ENCODE measurements around the gene TNPO3.

Gene TNPO3

GRCh38 chr7:128962899-128963298, 92.0 kb downstream of the TNPO3 start:
- TF ChIP-seq CTCF (IDR thresholded peaks at IDR 0.05) = no peak

- no peak for TF ChIP-seq CTCF (IDR thresholded peaks at IDR 0.05)
Observed at GRCh38 chr7:128961030-128961659, 93.8 kb downstream of the TNPO3 start.

GRCh38 chr7:128959296-128959695, 95.6 kb downstream of the TNPO3 start:
- TF ChIP-seq CTCF (IDR thresholded peaks at IDR 0.05) = no peak

- no peak for TF ChIP-seq CTCF (IDR thresholded peaks at IDR 0.05)
Observed at GRCh38 chr7:128955981-128956380, 98.9 kb downstream of the TNPO3 start.

GRCh38 chr7:128954830-128955802, 99.8 kb downstream of the TNPO3 start:
- no peak for TF ChIP-seq CTCF (IDR thresholded peaks at IDR 0.05)

- no peak for TF ChIP-seq CTCF (IDR thresholded peaks at IDR 0.05)
Observed at GRCh38 chr7:128954150-128954549, 100.8 kb downstream of the TNPO3 start.

GRCh38 chr7:128951296-128951695, 103.6 kb downstream of the TNPO3 start:
- no peak for TF ChIP-seq CTCF (IDR thresholded peaks at IDR 0.05)

Measured in LNCAP (cell line).